Measurements from ENCODE around the gene MFSD6. TPM values are rescaled to one million over a fixed set of nuclear protein-coding genes. Genes with fewer than 3 reads are reported as not detected.

MFSD6 gene
- total RNA-seq, 1 donor from 2014 or later: 0.37 TPM

- no peak for TF ChIP-seq CTCF (IDR thresholded peaks at IDR 0.05)
- TF ChIP-seq EZH2phosphoT487 (IDR thresholded peaks at IDR 0.05): no peak
- no peak for TF ChIP-seq EZH2 (IDR thresholded peaks at IDR 0.05)
- Histone ChIP-seq H3K4me2 (no peak overlapping the region), H2AFZ (replicated peaks) (no peak overlapping the region), H3K9ac (no peak overlapping the region), H3K9me3 (ENCODE audit: low read depth) (no peaks in the 10 kb centered on the region), H3F3A (ENCODE audit: low read depth) (no peaks in the 10 kb centered on the region), H3K4me3 (no peak overlapping the region), H3K36me3 (no peaks in the 10 kb centered on the region), H3K27ac (no peak overlapping the region), H3K79me2 (ENCODE audit: low read depth) (no peaks in the 10 kb centered on the region), H4K20me1 (ENCODE audit: low read depth) (no peaks in the 10 kb centered on the region), H3K4me1 (peaks cover 1% of the 10 kb centered on the region), H3K27me3 (no peaks in the 10 kb centered on the region)
- Mint-ChIP-seq H3K4me3 (no peak overlapping the region), H3K36me3 (no peaks in the 10 kb centered on the region), H3K4me1 (no peaks in the 10 kb centered on the region), H3K9me3 (no peaks in the 10 kb centered on the region), H3K27me3 (ENCODE audit: insufficient read depth, low read depth) (no peaks in the 10 kb centered on the region), H3K27ac (no peak overlapping the region)
- DNase-seq (ENCODE audit: low spot score): no peak
These were observed 49.1 kb downstream of the MFSD6 start for GRCh38 chr2:190457256-190457655.

GRCh38 chr2:190458352-190459107 lies 50.4 kb downstream of the MFSD6 start:
- Histone ChIP-seq H3F3A (ENCODE audit: low read depth) (no peaks in the 10 kb centered on the region), H3K9ac (no peak overlapping the region), H3K4me3 (no peak overlapping the region), H2AFZ (replicated peaks) (no peak overlapping the region), H3K27ac (no peak overlapping the region), H3K4me2 (no peak overlapping the region), H3K27me3 (no peaks in the 10 kb centered on the region), H3K4me1 (peaks cover 4% of the 10 kb centered on the region), H3K79me2 (ENCODE audit: low read depth) (no peaks in the 10 kb centered on the region), H3K36me3 (no peaks in the 10 kb centered on the region), H4K20me1 (ENCODE audit: low read depth) (no peaks in the 10 kb centered on the region), H3K9me3 (ENCODE audit: low read depth) (no peaks in the 10 kb centered on the region)
- H3K27me3 Mint-ChIP-seq (ENCODE audit: insufficient read depth, low read depth): no peaks in the 10 kb centered on the region
- H3K4me3 Mint-ChIP-seq: no peak overlapping the region
- H3K36me3 Mint-ChIP-seq: no peaks in the 10 kb centered on the region
- peaks cover 2% of the 10 kb centered on the region for H3K4me1 Mint-ChIP-seq
- DNase-seq (ENCODE audit: low spot score): no peak
- H3K9me3 Mint-ChIP-seq: no peaks in the 10 kb centered on the region
- H3K27ac Mint-ChIP-seq: no peak overlapping the region
- no peak for TF ChIP-seq EZH2phosphoT487 (IDR thresholded peaks at IDR 0.05)
- TF ChIP-seq EZH2 (IDR thresholded peaks at IDR 0.05): no peak
- TF ChIP-seq CTCF (IDR thresholded peaks at IDR 0.05): no peak

- H3K27ac ChIP-seq: no peak overlapping the region
- no peak for DNase-seq (ENCODE audit: low spot score)
- H3K4me2 ChIP-seq: no peak overlapping the region
- no peaks in the 10 kb centered on the region for H4K20me1 ChIP-seq (ENCODE audit: low read depth)
- H3K36me3 Mint-ChIP-seq: no peaks in the 10 kb centered on the region
- no peaks in the 10 kb centered on the region for H3K9me3 ChIP-seq (ENCODE audit: low read depth)
- no peaks in the 10 kb centered on the region for H3K27me3 ChIP-seq
- peaks cover 4% of the 10 kb centered on the region for H3K4me1 ChIP-seq
- H3K9ac ChIP-seq: no peak overlapping the region
- no peak overlapping the region for H2AFZ ChIP-seq (replicated peaks)
- no peaks in the 10 kb centered on the region for H3F3A ChIP-seq (ENCODE audit: low read depth)
- no peak overlapping the region for H3K27ac Mint-ChIP-seq
- no peaks in the 10 kb centered on the region for H3K9me3 Mint-ChIP-seq
- no peak overlapping the region for H3K4me3 ChIP-seq
- H3K4me1 Mint-ChIP-seq: peaks cover 2% of the 10 kb centered on the region
- no peaks in the 10 kb centered on the region for H3K36me3 ChIP-seq
- H3K79me2 ChIP-seq (ENCODE audit: low read depth): no peaks in the 10 kb centered on the region
- TF ChIP-seq EZH2phosphoT487 (IDR thresholded peaks at IDR 0.05) (no peak), EZH2 (IDR thresholded peaks at IDR 0.05) (no peak), CTCF (IDR thresholded peaks at IDR 0.05) (no peak)
- H3K27me3 Mint-ChIP-seq (ENCODE audit: insufficient read depth, low read depth): no peaks in the 10 kb centered on the region
- no peak overlapping the region for H3K4me3 Mint-ChIP-seq
These were observed 51.7 kb downstream of the MFSD6 start for GRCh38 chr2:190459881-190460280.
